Motor neuron (in vitro differentiated cells): Measurements from ENCODE around the gene VPS29. TPM values are rescaled to one million over a fixed set of nuclear protein-coding genes. Genes with fewer than 3 reads are reported as not detected.
A peak's percentile ranks its signal among the peaks of the same experiment; 100 is the strongest.
"Not testable (repeated sequence)": the region's sequence is repeated elsewhere in the genome, so short reads cannot be mapped to it uniquely, and the experiment has no call there.

Experiments
- ATAC-seq, 8 experiments: fragments of 200-7000 bp; cut with Tn5 transposase; replicated peaks in 6 of 8; 2 replicates each; pipeline ENCODE4 v1.8.0; 2021; ENCODE audit warnings: mild to moderate bottlenecking in 8 of 8, moderate library complexity in 8 of 8
- H3K27ac ChIP-seq, 2 donors: fragments of 250-450 bp; sonication (Bioruptor Pico); 2 replicates each; pipeline ENCODE4 v1.9.0; 2021; ENCODE audit warnings: antibody characterized with exemption in 2 of 2, mild to moderate bottlenecking in 2 of 2, moderate library complexity in 1 of 2
- H3K4me1 ChIP-seq, 2 donors: fragments of 250-450 bp; sonication (Bioruptor Pico); replicated peaks in 1 of 2; 2 replicates each; pipeline ENCODE4 v1.6.1; 2021; ENCODE audit warnings: antibody characterized with exemption in 2 of 2, mild to moderate bottlenecking in 2 of 2, moderate library complexity in 1 of 2
- H3K4me3 ChIP-seq, 5 donors: fragments of 250-450 bp; sonication (Bioruptor Pico); 2 replicates each; pipeline ENCODE4 v1.9.0; 2021; ENCODE audit warnings: antibody characterized with exemption in 5 of 5, mild to moderate bottlenecking in 5 of 5, moderate library complexity in 4 of 5
- WGBS, 10 experiments: fragments of 450-650 bp; shearing (Covaris generic); methylation state at CpG; one replicate each; pipeline ENCODE4 v1.0.0; 2022; 5-methylcytosine and 5-hydroxymethylcytosine counted together
- in situ Hi-C, 9 experiments: fragments of 400-800 bp; cut with MboI; loops; one replicate each; pipeline ENCODE4 v1.15.0; 2021; ENCODE audit warnings: low sequenced_read_pairs in 9 of 9, low pct_unique_long_range_greater_than_20kb in 2 of 9; ENCODE audit not compliant: unreplicated experiment in 9 of 9
- total RNA-seq, 8 experiments: library from RNA; unstranded; fragments of 300-600 nt; gene quantifications; 2 replicates each; pipeline versions ENCODE4 v1.2.3 to v1.2.4, GENCODE V29; 2022

VPS29 gene
- total RNA-seq, 8 experiments from 2014 or later = 54.2 to 110 (median 83.7) TPM

- H3K4me3 ChIP-seq, H3K4me1 ChIP-seq, ATAC-seq, H3K27ac ChIP-seq: not testable (repeated sequence)
- in situ Hi-C loops = loop anchor here in 1 of 9 experiments (25.0 kb wide), 1 partner anchor 426 kb away; no protein-coding TSS in a partner anchor
- 69 to 100% (median 92%) methylated on average over 2 to 5 of the region's 5 CpGs for WGBS, 10 experiments
These were observed 40.7 kb downstream of the VPS29 start for GRCh38 chr12:110461189-110461588.

DNA sequence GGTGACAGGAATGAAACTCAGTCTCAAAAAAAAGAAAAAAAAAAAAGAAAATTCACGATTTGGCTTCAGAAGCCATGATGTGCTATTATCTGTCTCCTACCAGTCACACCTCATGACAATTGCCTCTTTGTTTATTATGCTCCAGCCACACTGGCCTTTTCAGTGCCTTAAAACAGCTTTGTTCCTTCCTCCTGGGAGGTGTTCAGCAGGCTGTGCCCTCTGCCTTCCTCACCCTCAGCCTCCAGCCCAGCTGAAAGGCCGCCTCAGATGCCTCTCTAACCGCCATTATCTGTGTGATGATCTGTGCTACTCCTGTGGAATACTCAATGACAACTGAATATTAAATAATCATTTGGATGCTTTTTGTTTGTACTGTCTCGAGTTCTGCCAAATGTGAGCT lies 43.2 kb downstream of the VPS29 start:
- no peak for ATAC-seq
- in situ Hi-C loops = loop anchor here in 1 of 9 experiments (25.0 kb wide), 1 partner anchor 429 kb away; no protein-coding TSS in a partner anchor
- Histone ChIP-seq H3K27ac (no peak overlapping the region), H3K4me1 (no peaks in the 10 kb centered on the region), H3K4me3 (no peak overlapping the region)
- 83 to 100% (median 96%) methylated on average over 1 to 4 of the region's 4 CpGs; no CpG with 5 or more reads in 2 of the 10 experiments for WGBS, 10 experiments

- WGBS, 10 experiments = 59 to 97% (median 93%) methylated on average over 3 to 4 of the region's 4 CpGs; no CpG with 5 or more reads in 2 of the 10 experiments
- in situ Hi-C loops = loop anchor here in 1 of 9 experiments (25.0 kb wide), 1 partner anchor 434 kb away; no protein-coding TSS in a partner anchor
These were observed 48.2 kb downstream of the VPS29 start for GRCh38 chr12:110453569-110454296.

GRCh38 chr12:110451263-110451662 lies 50.6 kb downstream of the VPS29 start:
- peaks cover 5 to 8% of the 10 kb centered on the region in 2 donors for H3K4me1 ChIP-seq
- 40 to 75% (median 60%) methylated on average over 1 of the region's 1 CpG; no CpG with 5 or more reads in 5 of the 10 experiments for WGBS, 10 experiments
- in situ Hi-C loops = loop anchor here in 1 of 9 experiments (25.0 kb wide), 1 partner anchor 436 kb away; no protein-coding TSS in a partner anchor
- H3K4me3 ChIP-seq = no peak overlapping the region
- H3K27ac ChIP-seq = no peak overlapping the region
- ATAC-seq = no peak

More at GRCh38 chr12:110453569-110454296, 48.2 kb downstream of the VPS29 start:
- Histone ChIP-seq H3K27ac (no peak overlapping the region), H3K4me1 (peaks cover 5 to 8% of the 10 kb centered on the region in 2 donors), H3K4me3 (no peak overlapping the region)
- no peak for ATAC-seq

GRCh38 chr12:110449799-110450497 lies 52.0 kb downstream of the VPS29 start, which contains the start of gene ARPC3:
TSS of gene ARPC3 (minus strand) at chr12:110450337. CDS start at chr12:110450260, 77 bp downstream.
- peak; percentile 94 to 99 (median 98) for ATAC-seq
- Histone ChIP-seq H3K27ac (peak within 1 kb of the TSS; percentile 92 to 98), H3K4me1 (peaks cover 5 to 8% of the 10 kb centered on the region in 2 donors), H3K4me3 (peak within 1 kb of the TSS; percentile 74 to 96 (median 88))
- 0% methylated on average over 3 to 11 of the region's 51 CpGs; no CpG with 5 or more reads in 6 of the 10 experiments for WGBS, 10 experiments
- in situ Hi-C loops = loop anchor here in 8 of 9 experiments (25.0 kb wide), 3 partner anchors 338 to 437 kb away; partner anchors contain the start of gene IFT81 (in 5 of the 8)

GRCh38 chr12:110444455-110444854 lies 57.5 kb downstream of the VPS29 start:
- 87 to 100% (median 100%) methylated on average over 1 to 3 of the region's 3 CpGs; no CpG with 5 or more reads in 2 of the 10 experiments for WGBS, 10 experiments
- ATAC-seq = no peak
- in situ Hi-C loops = loop anchor here in 7 of 9 experiments (25.0 kb wide), 2 partner anchors 332 to 357 kb away; partner anchors contain the start of gene IFT81 (in 5 of the 7)
- no peak overlapping the region for H3K27ac ChIP-seq
- peaks cover 5% of the 10 kb centered on the region in 2 donors for H3K4me1 ChIP-seq
- H3K4me3 ChIP-seq = no peak overlapping the region

Other genes with a start within 250 kb of the VPS29 start
- gene ATP2A2, start 220.9 kb downstream of the VPS29 start, total RNA-seq = 100 to 1,000 TPM in 5 of 8 experiments, 10 to 100 TPM in 3; 83.0 to 240 (median 119) TPM
- 10 to 100 TPM; 30.1 to 85.6 (median 39.0) TPM for gene ANAPC7, start 98.4 kb downstream of the VPS29 start, total RNA-seq
- 100 to 1,000 TPM; 196 to 324 (median 263) TPM for gene ARPC3, start 51.8 kb downstream of the VPS29 start, total RNA-seq
- gene GPN3, start 33.9 kb downstream of the VPS29 start, total RNA-seq = 10 to 100 TPM; 16.6 to 25.1 (median 20.9) TPM
- gene FAM216A, start 33.3 kb downstream of the VPS29 start, total RNA-seq = 10 to 100 TPM; 23.0 to 48.7 (median 36.2) TPM
- 1 to 10 TPM in 1 of 8 experiments, under 1 TPM in 7; 0.18 to 1.0 (median 0.45) TPM for gene RAD9B, start 220 bp upstream of the VPS29 start, total RNA-seq
- 10 to 100 TPM in 3 of 8 experiments, 1 to 10 TPM in 5; 6.0 to 19.4 (median 6.6) TPM for gene PPTC7, start 81.2 kb upstream of the VPS29 start, total RNA-seq
- gene TCTN1, start 112.0 kb upstream of the VPS29 start, total RNA-seq = 100 to 1,000 TPM in 1 of 8 experiments, 10 to 100 TPM in 7; 37.7 to 116 (median 51.4) TPM
- 1 to 10 TPM in 2 of 8 experiments, under 1 TPM in 6; 0.27 to 1.6 (median 0.74) TPM for gene HVCN1, start 187.0 kb upstream of the VPS29 start, total RNA-seq
- gene PPP1CC, start 240.8 kb upstream of the VPS29 start, total RNA-seq = 100 to 1,000 TPM in 4 of 8 experiments, 10 to 100 TPM in 4; 57.5 to 156 (median 102) TPM